Peyer's patch (tissue), 4 donors: ENCODE data around the gene NFIL3.

Experiments
- POLR2A ChIP-seq, 2 donors: fragments of 450-650 bp; IDR thresholded peaks; one replicate each; pipeline ENCODE4 v1.5.1; 2017; ENCODE audit warnings: antibody characterized with exemption in 2 of 2, mild to moderate bottlenecking in 2 of 2, moderate library complexity in 2 of 2
- TF ChIP-seq, protein P1 (sequence below), 6 experiments: fragments of 450-650 bp in 4 of 6; fragments of 200-600 bp in 2 of 6; sonication (generic) in 1 of 6; IDR thresholded peaks; one replicate each; pipeline ENCODE4 v1.5.1; 2017 to 2019; ENCODE audit warnings: antibody characterized with exemption in 6 of 6, mild to moderate bottlenecking in 3 of 6, moderate library complexity in 1 of 6

DNA sequence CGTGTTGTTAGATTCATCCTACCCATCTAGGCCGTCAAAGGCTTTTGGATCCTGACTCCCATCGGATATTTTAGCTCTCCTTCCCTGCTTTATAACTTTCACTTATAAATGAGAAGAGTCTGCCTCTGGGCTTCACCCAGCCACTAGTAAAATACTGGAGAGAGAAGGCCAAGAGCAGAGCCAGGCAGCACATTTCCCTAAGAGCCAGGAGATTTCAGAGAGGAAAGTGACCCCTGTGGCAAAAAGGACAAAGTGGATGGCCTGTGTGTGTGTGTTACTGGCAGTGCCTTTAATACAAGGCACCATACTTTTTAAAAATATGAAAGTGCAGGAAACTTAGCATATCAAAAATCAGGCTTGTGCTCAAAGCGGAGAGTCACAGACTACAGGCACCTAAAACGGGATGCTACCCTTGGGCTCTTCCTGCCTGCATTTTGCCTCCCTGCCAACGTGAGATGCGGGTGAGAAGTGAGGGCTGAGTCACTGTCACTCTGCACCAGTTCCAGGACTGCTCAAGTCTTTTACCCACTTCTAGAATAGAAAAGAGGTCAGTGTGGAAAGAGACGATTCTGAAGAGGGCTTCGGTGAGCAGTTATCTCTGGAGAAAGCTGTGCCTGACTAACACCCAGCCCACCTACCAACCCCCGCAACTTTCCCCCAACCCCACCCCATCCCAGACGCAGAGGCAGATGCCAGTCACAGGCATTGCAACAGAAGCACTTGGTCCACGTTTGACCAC, 15.9 kb downstream of the NFIL3 start:
- TF ChIP-seq, protein P1, sequence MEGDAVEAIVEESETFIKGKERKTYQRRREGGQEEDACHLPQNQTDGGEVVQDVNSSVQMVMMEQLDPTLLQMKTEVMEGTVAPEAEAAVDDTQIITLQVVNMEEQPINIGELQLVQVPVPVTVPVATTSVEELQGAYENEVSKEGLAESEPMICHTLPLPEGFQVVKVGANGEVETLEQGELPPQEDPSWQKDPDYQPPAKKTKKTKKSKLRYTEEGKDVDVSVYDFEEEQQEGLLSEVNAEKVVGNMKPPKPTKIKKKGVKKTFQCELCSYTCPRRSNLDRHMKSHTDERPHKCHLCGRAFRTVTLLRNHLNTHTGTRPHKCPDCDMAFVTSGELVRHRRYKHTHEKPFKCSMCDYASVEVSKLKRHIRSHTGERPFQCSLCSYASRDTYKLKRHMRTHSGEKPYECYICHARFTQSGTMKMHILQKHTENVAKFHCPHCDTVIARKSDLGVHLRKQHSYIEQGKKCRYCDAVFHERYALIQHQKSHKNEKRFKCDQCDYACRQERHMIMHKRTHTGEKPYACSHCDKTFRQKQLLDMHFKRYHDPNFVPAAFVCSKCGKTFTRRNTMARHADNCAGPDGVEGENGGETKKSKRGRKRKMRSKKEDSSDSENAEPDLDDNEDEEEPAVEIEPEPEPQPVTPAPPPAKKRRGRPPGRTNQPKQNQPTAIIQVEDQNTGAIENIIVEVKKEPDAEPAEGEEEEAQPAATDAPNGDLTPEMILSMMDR (IDR thresholded peaks at IDR 0.05) = no peak
- TF ChIP-seq POLR2A (IDR thresholded peaks at IDR 0.05) = no peak
